Stimulated activated CD4-positive, alpha-beta T cell treated with anti-CD3 and anti-CD28 coated beads, Interleukin-1b, Interleukin-23, amount 100 ng/mL, for 4 hours (primary cell): ENCODE results near the gene RNASE11.
A peak's percentile ranks its signal among the peaks of the same experiment; 100 is the strongest.
"Not testable (repeated sequence)": the region's sequence is repeated elsewhere in the genome, so short reads cannot be mapped to it uniquely, and the experiment has no call there.

Experiments
- DNase-seq, 2 donors: peaks; one replicate each; pipeline ENCODE4 v3.0.0-alpha.2; 2020; ENCODE audit warnings: low read depth in 2 of 2

Gene RNASE11

GRCh38 chr14:20587489-20588154, at the start of gene RNASE11:
Gene RNASE11 (minus strand): TSS chr14:20588001.
- no peak for DNase-seq

GRCh38 chr14:20632831-20633691, 45.3 kb upstream of the RNASE11 start:
- DNase-seq: peak; percentile 52 to 56

DNA sequence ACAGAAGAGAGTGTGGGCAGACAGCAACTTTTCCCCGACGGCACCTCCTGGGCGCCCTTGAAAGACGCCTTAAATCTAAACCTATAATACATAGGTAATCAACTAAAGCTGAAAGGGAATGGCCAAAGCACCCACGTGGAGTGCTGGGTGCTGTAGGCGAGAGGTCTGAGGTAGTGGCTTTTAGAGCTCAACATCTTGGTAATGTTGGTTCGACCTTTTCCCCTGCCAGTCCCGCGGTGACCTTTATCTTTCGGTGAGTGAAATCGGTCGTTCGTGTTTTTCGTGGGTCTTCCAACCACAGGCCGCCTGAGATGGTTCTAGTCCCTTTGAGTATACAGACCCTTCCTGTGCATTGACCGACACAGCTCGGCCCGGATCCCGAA, 44.6 kb upstream of the RNASE11 start:
- DNase-seq: no peak

DNA sequence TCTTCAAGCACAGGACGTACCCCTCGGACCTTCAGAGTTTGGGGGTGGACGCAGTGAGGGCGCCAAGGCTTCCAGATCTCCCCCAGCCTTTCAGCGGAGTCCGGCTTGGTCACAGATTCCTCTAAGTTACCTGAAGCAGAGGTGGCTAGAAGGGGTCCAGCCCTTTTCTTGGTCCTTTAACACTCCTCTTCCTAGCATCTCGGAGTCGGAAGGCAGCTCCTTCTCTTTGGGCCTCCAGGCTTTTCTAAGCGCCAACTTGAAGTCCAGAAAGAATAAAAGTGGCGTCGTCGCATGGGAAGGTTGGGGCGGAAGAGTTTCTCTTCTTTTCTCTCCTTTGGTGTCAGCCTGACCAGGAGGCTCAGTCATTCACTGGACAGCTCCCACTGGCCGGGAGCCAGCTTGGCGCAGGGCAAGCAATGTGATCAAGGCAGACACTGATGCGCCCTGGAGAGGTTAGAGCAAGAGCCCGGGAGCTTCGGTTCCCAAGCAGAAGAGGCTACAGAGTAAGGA, 44.1 kb upstream of the RNASE11 start:
- DNase-seq: no peak

GRCh38 chr14:20631023-20631879, 43.5 kb upstream of the RNASE11 start:
- DNase-seq: peak; percentile 55 to 62

GRCh38 chr14:20630340-20631022, 42.7 kb upstream of the RNASE11 start:
- no peak for DNase-seq

DNA sequence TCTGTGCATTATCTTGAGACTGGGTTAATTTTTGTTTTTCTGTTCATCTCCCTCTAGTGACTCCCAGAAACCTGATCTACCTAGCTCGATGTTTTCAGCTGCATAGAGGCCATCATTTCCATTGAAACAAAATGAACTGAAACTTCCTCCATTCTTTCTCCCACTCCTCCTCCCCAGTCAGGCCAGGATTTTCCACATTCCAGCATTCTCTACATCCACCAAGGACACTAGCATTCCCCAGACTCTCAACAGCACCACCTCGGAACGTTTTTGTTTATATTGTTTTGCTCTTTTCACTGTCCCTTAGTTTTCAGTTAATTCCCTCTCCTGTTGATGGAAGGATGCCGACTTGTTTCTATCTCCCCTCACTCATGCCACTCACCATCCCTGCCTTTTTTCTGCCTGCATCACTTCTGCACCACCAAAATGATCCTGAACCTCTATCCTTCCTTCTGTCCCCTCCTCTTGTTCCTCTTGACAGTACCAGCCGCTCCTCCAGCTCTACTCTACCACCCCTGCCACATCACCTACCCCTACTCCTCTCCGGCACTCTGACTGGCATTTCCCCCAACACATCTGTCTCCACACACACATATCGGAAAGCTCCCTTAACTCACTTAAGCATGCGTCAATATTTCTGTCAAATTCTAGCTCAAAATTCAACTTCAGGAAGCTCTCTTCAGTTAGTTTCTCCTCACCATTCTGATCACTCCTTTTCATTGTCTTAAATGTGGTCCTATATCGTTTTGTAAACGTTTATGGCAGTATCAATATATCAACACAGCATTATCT, 40.5 kb upstream of the RNASE11 start:
- no peak for DNase-seq

DNA sequence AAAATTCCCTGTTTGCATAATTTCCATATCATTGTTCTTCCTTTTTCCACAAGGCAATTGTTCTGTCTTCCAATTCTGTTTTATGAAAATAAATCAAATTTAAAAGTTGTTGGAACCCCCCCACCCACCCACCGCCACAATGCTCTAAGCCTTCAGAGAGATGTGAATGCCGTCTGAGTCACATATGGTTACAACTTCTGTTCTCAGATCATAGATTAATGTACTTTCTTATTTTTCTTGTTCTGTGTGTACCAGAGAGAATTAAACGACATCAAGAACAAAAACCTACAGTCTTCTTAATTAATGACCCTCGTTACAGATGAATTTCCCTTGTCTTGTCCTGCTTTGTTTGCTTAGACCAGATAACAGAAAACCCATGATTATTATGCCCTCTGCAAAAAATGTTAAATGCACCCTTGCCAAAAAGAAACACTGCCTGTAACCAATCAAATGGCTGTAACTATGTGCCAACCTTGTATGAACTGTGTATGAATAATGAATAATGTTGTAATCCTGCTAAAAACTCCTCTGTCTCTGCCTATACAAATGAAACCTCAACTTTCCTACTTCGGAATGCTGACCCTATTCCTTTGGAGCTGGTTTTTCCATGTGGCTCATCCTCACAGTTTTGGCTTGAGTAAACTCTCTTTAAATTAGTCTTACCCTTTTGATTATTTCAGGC, 39.7 kb upstream of the RNASE11 start:
- no peak for DNase-seq

- no peak for DNase-seq
These were observed 38.5 kb upstream of the RNASE11 start for GRCh38 chr14:20626274-20626673.

DNA sequence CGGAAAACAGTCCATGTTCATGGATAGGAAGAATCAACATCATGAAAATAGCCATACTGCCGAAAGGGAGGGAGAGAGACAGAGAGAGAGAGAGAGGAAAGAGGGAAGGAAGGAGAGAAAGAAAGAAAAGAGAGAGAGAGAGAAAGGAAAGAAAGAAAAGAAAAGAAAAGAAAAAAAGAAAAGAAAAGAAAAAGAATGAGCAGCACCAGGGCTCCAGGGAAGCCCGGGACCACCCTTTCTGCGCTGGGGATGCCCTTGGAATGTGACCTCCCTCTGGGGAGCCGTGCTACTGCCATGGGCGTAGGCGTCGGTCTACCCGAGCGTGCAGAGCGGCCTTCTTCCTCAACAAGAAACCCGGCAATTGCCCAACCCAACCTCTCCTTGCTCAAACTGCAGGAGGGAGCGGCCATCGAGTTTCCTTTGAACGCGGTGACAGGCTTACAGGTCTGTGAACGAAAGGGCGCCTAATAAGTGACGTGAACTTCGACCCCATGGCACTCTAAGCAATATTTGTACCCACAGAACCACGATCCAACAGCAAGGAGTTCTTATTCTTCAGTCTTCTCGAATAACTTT, 36.8 kb upstream of the RNASE11 start:
- DNase-seq: no peak

GRCh38 chr14:20623798-20624197, 36.0 kb upstream of the RNASE11 start:
- no peak for DNase-seq

- DNase-seq: no peak
These were observed 35.1 kb upstream of the RNASE11 start for GRCh38 chr14:20622816-20623291.

DNA sequence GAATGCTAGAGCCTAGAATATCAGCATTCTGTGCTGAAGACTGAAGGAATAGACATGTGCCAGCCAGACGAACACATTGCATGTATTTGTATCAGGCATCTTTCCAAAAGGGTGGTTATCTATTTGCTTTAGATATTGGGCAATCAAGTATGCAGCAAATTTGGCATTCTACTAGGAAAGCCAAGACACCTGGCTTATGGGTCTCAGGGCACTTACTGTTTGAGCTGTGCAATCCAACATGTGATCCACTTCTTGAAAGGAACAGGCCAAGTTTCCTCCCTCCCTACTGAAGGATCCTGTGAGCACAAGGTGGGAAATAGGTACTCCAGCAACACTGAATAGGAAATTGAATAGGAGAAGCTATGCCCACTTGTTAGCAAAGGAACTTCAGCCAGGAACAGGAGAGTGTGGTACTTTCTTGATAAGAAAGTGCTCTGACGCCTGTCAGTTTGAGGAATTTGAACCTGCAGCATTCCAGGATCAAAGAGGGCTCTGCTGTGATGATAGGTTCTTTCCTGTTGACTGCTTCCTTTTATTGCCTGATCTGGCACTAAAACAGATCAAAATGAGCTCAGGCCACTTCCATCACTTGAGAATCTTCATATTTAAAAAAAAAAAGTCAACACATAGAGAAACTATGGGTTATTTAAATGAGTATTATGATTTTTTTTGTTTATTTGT, 33.1 kb upstream of the RNASE11 start:
- no peak for DNase-seq

DNA sequence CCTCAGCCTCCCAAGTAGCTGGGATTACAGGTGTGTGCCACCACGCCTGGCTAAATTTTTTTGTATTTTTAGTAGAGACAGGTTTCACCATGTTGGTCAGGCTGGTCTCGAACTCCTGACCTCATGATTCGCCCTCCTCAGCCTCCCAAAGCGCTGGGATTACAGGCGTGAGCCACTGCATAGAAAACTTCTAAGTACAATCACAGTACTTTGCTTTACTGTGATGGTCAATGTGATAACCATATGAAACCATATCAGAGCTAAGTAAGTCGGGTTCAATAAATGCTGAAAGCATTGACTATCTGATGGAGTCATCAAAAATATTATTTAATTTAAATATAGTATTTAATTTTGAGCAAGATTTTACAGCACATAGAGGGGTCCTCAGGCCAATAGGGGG, 31.9 kb upstream of the RNASE11 start:
- DNase-seq: not testable (repeated sequence)

GRCh38 chr14:20618271-20618749, 30.5 kb upstream of the RNASE11 start:
- no peak for DNase-seq

DNA sequence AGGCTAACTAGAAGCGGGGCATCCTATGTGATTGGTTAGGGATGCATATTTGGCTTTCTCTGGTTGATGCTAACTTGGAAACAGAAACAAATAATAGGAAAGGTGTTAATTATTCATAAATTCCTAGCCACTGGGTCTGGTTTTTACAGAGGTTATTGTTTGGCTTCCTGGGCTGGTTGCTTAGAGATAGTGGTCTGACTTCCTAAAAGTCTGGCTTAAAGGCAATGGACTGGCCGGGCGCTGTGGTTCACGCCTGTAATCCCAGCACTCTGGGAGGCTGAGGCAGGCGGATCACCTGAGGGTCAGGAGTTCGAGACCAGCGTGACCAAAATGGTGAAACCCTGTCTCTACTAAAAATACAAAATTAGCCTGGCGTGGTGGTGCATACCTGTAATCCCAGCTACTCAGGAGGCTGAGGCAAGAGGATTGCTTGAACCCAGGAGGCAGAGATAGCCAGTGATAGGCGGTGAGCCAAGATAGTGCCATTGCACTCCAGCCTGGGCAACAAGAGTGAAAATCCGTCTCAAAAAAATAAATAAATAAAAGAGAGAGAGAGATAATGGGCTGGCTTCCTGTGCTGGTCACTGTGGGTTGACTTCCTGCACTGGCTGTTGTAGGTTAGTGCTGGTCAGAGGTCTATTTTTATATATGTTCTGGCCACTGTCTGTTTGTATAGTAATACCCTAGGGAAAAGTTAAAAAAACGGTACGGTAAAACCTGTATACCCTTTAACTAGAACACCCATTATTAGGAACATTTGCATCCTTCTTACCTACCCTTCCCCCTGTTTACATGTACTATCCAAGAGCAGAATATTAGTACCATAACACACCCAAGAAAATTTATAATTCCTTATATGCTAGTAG, 29.6 kb upstream of the RNASE11 start:
- no peak for DNase-seq

DNA sequence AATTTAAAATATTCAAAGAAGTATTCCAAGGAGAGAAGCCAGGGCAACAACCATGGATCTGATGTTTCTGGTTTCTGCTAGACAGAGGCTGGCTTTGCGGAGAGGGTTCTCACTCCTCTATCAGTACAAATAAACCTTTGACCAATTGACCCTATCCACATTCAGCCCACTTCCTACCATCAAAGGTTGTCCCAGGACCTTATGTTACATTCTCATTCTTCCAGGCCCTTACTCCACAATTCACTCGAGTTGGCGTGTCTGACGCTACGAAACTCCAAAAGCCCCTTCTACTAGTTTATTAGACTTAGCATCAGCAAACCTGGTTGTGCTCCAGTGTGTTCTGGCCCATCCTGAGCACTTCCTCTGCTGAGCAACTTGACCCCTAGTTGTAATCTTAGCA, 28.2 kb upstream of the RNASE11 start:
- DNase-seq: no peak
